ENCODE data around the gene PRAMEF20.

PRAMEF20 gene

GRCh38 chr1:13462682-13463081 is 52.4 kb downstream of the PRAMEF20 start:
- DNase-seq (ENCODE audit: low spot score) = no peak

- no peak for DNase-seq (ENCODE audit: low spot score)
Measured at GRCh38 chr1:13465515-13465914, 55.3 kb downstream of the PRAMEF20 start.

- DNase-seq (ENCODE audit: low spot score) = no peak
Measured at GRCh38 chr1:13469343-13469742, 59.1 kb downstream of the PRAMEF20 start.
